Adrenal gland (tissue), 12 donors: ENCODE data around the gene IFT88. TPM values are rescaled to one million over a fixed set of nuclear protein-coding genes. Genes with fewer than 3 reads are reported as not detected.

Experiments used
- DNase-seq, 7 donors: peaks; one replicate each; pipeline ENCODE4 v3.0.0-alpha.2; 2019 to 2020
- H3K27ac ChIP-seq, 5 donors: fragments of 200-600 bp; sonication (generic) in 4 of 5; 1 replicate in 3 of 5; 2 replicates in 2 of 5; pipeline versions ENCODE4 v1.5.1 to v1.8.0; 2016 to 2020; ENCODE audit warnings: mild to moderate bottlenecking in 1 of 5
- H3K27me3 ChIP-seq: fragments of 200-600 bp; 2 replicates; pipeline ENCODE4 v1.8.0; 2021
- H3K36me3 ChIP-seq, 2 donors: fragments of 200-600 bp; replicated peaks in 1 of 2; 1 replicate in 1 of 2; 2 replicates in 1 of 2; pipeline versions ENCODE4 v1.5.1 to v1.8.0; 2018 to 2022
- H3K4me1 ChIP-seq, 2 donors: fragments of 200-600 bp; replicated peaks in 1 of 2; 1 replicate in 1 of 2; 2 replicates in 1 of 2; pipeline versions ENCODE4 v1.5.1 to v1.8.0; 2018 to 2021
- H3K4me3 ChIP-seq, 4 donors: fragments of 200-600 bp; sonication (generic) in 3 of 4; one replicate each; pipeline ENCODE4 v1.5.1; 2016 to 2018
- H3K9me3 ChIP-seq, 3 donors: fragments of 200-600 bp; sonication (generic) in 1 of 3; replicated peaks in 1 of 3; 1 replicate in 2 of 3; 2 replicates in 1 of 3; pipeline versions ENCODE4 v1.5.1 to v1.8.0; 2016 to 2021
- CTCF ChIP-seq, 6 experiments: fragments of 450-650 bp in 4 of 6; fragments of 200-600 bp in 2 of 6; sonication (generic) in 1 of 6; IDR thresholded peaks; 1 replicate in 5 of 6; 2 replicates in 1 of 6; pipeline versions ENCODE4 v1.5.1 to v1.8.0; 2016 to 2021; ENCODE audit warnings: antibody characterized with exemption in 6 of 6, mild to moderate bottlenecking in 2 of 6, moderate library complexity in 1 of 6
- POLR2A ChIP-seq, 2 donors: fragments of 450-650 bp; IDR thresholded peaks; one replicate each; pipeline ENCODE4 v1.6.1; 2017; ENCODE audit warnings: antibody characterized with exemption in 2 of 2, mild to moderate bottlenecking in 2 of 2, moderate library complexity in 1 of 2
- WGBS, 4 donors: extraction: QIAGEN DNeasy Blood & Tissue Kit in 2 of 4; methylation state at CpG; one replicate each; pipeline versions ENCODE4 v1.1.5 to v1.1.7; 2013 to 2017; 5-methylcytosine and 5-hydroxymethylcytosine counted together
- intact Hi-C, 2 donors: fragments of 100-400 bp; cut with DNase I; formaldehyde crosslinking; loops; one replicate each; pipeline versions ENCODE4 v1.14.1 to v1.15.0; 2022 to 2023
- polyA plus RNA-seq, 3 donors: library from polyadenylated mRNA; stranded (reverse); fragments of 200-250 nt in 2 of 3; fragments of 350-450 nt in 1 of 3; fragmentation: Illumina TruSeq in 1 of 3; extraction: RNeasy Lipid Tissue Mini Kit (QIAGEN cat#74804) in 1 of 3; gene quantifications; one replicate each; pipeline ENCODE4 v1.2.3, GENCODE V29; 2013 to 2014
- total RNA-seq, 9 donors: library from RNA; depleted of rRNA in 4 of 9; stranded (reverse); fragments of >200 nt in 4 of 9; fragments of 120-200 nt in 1 of 9; fragmentation: NEBNext Ultra II Directional in 1 of 9; extraction: Animal tissue kit (Norgen Biotek cat#: 25700) in 1 of 9; gene quantifications; one replicate each; pipeline versions ENCODE4 v1.1.0 to v1.2.4, GENCODE V29; 2013 to 2023
- donor health status: healthy with polysubstance abuse.
- donor health status: Bipolar disorder and iron deficiency.
- donor health status: DM: yes; HTN: yes; CAD: no.
- donor health status: DM: no; HTN: no; CAD: no.
- donor health status: DM: no; HTN: no; CAD: no.
- donor health status: DM: yes; HTN: yes; CAD: no.

The IFT88 gene
- total and polyA plus RNA-seq, 12 donors, result 7.0 to 22.9 (median 15.2) TPM

- Histone ChIP-seq H3K36me3 (peaks cover 0 to 14% of the 10 kb centered on the region in 2 donors), H3K27ac (no peak overlapping the region), H3K4me3 (no peak overlapping the region), H3K27me3 (no peaks in the 10 kb centered on the region), H3K4me1 (no peaks in the 10 kb centered on the region), H3K9me3 (no peaks in the 10 kb centered on the region)
- WGBS, 4 donors, result 87 to 90% (median 90%) methylated on average over 5 to 6 of the region's 6 CpGs
- TF ChIP-seq CTCF (IDR thresholded peaks at IDR 0.05), result no peak
- no peak for TF ChIP-seq POLR2A (IDR thresholded peaks at IDR 0.05)
- intact Hi-C loops, result no loop called here
- no peak for DNase-seq
Measured at GRCh38 chr13:20609145-20609544, 42.2 kb downstream of the IFT88 start.

- H3K27me3 ChIP-seq, result no peaks in the 10 kb centered on the region
- intact Hi-C loops, result no loop called here
- 82 to 95% (median 90%) methylated on average over 4 of the region's 4 CpGs for WGBS, 4 donors
Measured at GRCh38 chr13:20610006-20610405, 43.0 kb downstream of the IFT88 start.

GRCh38 chr13:20616059-20616797, 49.3 kb downstream of the IFT88 start:
- intact Hi-C loops, result no loop called here
- TF ChIP-seq CTCF (IDR thresholded peaks at IDR 0.05), result no peak
- H3K27me3 ChIP-seq, result no peaks in the 10 kb centered on the region
- H3K4me3 ChIP-seq, result no peak overlapping the region
- no peaks in the 10 kb centered on the region for H3K9me3 ChIP-seq
- WGBS, 4 donors, result 88 to 95% (median 88%) methylated on average over 3 of the region's 3 CpGs
- no peak for DNase-seq
- H3K36me3 ChIP-seq, result no peaks in the 10 kb centered on the region
- H3K27ac ChIP-seq, result no peak overlapping the region
- H3K4me1 ChIP-seq, result no peaks in the 10 kb centered on the region

More at GRCh38 chr13:20610006-20610405, 43.0 kb downstream of the IFT88 start:
- no peak overlapping the region for H3K4me3 ChIP-seq
- H3K36me3 ChIP-seq, result peaks cover 0 to 14% of the 10 kb centered on the region in 2 donors
- TF ChIP-seq CTCF (IDR thresholded peaks at IDR 0.05), result no peak
- no peak for TF ChIP-seq POLR2A (IDR thresholded peaks at IDR 0.05)
- no peaks in the 10 kb centered on the region for H3K9me3 ChIP-seq
- no peaks in the 10 kb centered on the region for H3K4me1 ChIP-seq
- no peak for DNase-seq
- H3K27ac ChIP-seq, result no peak overlapping the region

- intact Hi-C loops, result no loop called here
- Histone ChIP-seq H3K4me1 (no peaks in the 10 kb centered on the region), H3K36me3 (no peaks in the 10 kb centered on the region), H3K27ac (no peak overlapping the region), H3K4me3 (no peak overlapping the region), H3K27me3 (no peaks in the 10 kb centered on the region), H3K9me3 (peaks cover 0 to 6% (median 0%) of the 10 kb centered on the region in 3 donors)
- no peak for DNase-seq
- no peak for TF ChIP-seq POLR2A (IDR thresholded peaks at IDR 0.05)
- no peak for TF ChIP-seq CTCF (IDR thresholded peaks at IDR 0.05)
- WGBS, 4 donors, result 94 to 100% (median 97%) methylated on average over 3 of the region's 3 CpGs
Measured at GRCh38 chr13:20623000-20623399, 56.0 kb downstream of the IFT88 start.
